NCI-H526 (cell line): ENCODE data around the gene PIP5KL1.

Experiments used
- DNase-seq, 2 experiments: peaks; one replicate each; lab custom pipeline; 2025; lab: John Stamatoyannopoulos, UW

Gene PIP5KL1

DNA sequence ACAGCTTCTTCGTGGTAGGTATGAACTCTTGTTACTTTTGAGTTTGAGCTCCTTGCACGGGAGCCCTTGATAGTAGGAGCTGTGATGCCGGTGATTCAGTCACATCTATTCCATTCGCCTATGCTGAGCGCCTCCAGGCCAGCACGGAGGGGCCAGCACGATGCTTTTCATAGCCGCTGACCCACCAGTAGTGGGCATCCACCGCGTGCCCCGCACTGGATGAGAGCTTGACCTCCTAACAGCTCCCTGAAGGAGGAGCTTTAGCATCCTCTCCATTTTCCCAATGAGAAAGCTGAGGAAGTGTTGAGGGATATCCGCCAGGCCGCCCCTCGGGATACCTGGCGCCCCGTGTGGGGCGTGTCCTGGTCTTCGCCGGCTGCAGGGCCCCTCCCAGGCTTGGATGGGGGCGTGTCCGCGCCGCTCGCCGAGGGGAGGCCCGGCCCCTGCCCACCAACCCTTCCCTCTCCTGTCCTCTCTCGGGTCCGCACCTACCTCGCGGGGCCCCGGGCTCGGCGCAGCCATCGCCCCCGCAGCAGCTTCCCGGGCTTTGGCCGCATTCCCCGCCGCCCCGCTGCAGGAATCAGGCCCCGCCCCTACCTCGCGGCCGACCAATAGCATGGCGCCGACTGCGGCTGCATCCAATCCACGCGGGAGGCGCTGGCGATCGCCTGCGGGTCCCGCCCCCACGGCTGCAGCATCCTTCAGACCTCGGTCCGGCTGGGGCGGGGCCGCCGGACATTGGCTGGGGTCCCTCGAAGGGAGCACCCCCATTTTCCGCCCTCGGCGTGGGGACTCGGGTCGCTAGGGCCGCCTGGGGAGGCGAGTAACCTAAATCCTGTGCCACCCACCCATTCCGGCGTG lies at the start of gene PIP5KL1:
TSS of gene PIP5KL1 (minus strand) at position 547 of the 861 bp plus-strand sequence. CDS start at position 522, 25 bp downstream.
- DNase-seq: peak; percentile 20 to 80

DNA sequence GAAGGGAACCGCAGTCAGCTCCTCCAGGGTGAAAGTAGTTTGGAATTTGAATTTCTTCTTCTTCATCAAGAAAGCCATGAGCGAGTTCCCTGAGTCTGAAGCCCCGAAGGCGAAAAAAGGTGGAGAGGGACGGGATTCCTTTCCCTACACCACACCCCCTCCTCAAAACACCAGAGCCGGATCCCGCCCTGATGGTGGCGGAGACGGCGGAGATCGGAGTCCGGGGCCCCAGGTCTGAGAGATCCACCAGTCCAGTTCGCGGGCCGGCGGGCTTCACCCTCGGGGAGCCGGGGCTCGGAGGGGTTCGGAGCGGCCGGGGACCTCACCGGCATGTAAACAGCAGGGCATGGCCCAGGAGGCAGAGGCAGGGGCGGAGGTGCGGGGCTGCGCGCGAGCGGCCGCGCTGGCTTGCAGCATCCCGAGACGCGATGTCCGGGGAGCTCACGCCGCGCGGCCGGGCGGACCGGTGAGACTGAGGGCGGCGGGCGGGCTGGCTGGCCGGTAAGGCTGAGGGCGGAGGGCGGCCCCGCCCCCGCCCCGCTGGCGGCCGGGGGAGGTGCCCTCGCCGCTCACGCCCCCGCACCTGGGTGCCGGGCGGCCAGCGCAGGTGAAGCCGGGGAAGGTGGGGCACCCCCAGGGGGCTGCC lies 49.6 kb upstream of the PIP5KL1 start:
- DNase-seq: peak; percentile 34 to 57

GRCh38 chr9:127979333-127980059 lies 48.9 kb upstream of the PIP5KL1 start:
- peak; percentile 85 to 92 for DNase-seq

- DNase-seq: peak in 1 of 2 experiments; percentile 70
Measured at GRCh38 chr9:127979015-127979332, 48.4 kb upstream of the PIP5KL1 start.

DNA sequence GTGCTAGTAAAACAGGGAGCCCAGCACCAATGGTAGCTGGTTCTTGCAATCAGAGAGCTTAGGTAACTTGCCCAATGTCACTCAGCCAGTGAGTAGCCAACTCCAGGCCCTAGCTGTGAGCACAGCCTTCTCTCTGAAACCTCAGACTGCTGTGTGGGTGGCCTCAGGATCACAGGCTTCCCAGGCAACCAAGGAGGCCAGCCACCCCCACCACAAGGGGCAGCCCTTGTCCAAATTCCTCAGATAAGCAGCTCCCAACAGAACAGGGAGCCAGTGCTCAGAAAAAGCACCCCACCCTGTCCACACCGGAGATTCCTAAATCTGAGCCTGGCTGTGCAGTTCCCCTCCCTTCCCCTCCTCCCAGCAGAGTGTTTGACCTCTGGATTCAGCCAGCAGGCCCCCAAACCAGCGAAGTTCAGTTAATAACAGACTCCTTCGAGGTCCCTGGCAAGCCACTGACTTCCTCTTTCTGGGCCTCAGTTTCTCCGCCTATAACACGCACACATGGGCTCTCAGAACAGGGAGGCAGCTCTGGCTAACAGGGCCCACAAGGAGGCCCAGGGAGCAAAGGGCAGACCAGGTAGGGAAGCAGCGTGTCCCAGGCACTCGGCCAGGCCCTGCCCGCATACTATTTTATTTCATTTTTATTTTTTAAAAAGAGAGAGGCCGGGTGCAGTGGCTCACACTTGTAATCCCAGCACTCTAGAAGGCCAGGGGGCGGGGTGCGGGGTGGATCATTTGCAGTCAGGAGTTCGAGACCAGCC lies 47.5 kb upstream of the PIP5KL1 start:
- no peak for DNase-seq

DNA sequence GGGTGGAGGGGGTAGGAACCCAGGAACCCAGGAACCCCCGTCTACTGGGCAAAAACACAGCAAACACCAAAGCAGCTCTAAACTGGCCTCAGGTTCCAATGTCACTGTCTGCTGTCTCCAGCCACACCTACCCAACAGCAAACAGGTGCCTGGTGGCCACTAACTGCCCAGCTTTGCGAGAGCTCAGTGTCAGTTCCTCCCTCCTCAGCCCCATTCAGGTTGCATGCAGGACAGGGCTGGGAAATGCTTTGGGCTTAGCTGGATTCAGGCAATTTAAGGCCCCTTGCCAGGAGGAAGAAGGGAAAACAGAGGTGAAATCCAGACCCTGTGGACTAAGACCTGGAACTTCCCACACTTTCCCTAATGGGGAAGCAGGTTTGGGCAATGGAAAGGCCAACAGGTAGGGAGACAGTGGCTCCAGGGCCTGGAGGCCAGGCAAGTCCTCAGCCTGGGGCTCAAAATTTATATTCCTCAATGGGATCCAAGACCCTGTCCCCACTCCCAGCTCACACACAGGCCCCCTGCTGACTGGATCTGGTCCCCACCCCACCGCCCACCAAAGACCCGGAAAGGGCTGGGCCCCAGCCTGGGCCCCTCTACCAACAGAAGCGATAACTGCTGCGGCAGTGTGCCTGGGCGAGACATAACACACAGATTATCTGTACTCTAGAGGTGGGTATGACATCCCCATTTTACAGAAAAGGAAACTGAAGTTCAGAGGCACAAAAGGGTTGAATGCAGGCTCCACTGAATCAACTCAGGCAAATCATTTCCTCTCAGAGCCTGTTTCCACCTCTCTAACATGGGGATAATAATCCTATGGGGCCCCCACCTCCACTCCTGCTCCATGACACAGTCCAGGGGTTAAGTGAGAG lies 46.7 kb upstream of the PIP5KL1 start:
- DNase-seq: peak in 1 of 2 experiments; percentile 35

GRCh38 chr9:127976498-127976897 lies 45.9 kb upstream of the PIP5KL1 start:
- DNase-seq: peak; percentile 72 to 73

DNA sequence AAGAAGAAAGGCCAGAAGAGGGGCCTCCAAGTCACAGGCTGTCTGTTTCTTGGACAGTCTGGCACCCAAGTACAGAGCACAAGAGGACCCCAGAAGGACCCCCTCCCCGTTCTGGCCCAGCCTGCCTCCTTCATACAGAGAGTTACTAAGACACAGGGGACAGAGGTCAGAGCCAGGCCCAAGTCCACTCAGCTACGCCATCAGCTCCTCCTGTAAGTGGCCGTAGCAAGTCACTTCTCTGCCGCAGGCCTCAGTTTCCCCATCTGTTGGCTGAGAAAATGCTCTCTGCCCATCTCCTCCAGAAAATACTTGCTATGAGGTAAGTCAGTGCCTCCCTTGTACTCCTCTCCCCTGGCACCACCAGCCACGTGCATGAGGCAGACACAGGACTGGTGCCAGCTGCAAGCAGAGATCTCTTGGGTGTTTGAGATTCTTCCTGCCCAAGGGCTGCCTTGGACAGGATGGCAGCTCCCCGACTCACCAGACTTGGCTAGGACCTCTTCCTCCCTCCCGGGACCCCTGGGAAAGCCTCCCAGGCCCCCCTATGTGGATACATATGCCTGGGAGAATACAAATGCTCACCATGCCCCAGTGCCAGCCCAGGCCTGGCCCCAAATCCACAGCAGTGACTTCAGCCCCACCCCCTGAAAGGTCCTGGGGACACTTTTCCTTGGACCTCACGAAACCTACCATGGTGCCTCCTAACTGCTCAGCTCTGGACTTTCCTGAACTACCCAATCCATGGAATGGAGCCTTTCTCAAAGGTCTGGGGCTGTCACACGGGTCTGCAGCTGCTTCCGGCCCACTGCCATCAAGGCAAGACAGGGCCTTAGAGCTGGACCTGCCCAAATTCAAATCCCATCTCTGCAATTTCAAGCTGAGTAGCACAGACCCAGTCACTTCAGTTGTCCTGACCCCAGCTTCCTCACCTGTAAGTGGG lies 45.1 kb upstream of the PIP5KL1 start:
- DNase-seq: no peak

DNA sequence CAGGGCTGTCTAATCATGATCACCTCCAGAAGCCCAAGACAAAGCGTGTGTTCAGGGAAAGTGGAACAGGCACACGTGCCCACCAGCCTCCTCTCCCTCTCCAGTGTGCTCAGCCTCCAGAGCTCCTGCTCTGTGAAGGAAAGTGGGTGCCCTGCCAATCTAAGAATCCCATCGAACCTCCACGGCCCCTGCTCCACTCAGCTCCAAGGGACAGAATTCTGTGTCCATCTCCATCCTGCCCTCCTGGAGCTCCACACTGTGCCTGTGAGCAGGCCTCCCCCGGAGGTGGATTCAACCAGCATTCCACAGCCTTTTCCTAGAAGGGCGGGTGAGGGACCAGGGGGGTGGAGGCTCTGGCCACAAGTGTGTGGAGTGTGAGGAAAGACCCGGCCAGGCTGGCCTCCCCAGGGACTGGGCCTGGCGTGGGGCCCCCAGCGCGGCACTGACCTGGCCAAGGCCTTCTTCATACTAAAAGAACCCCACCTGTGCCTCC lies 44.2 kb upstream of the PIP5KL1 start:
- no peak for DNase-seq

GRCh38 chr9:127974001-127974768 lies 43.6 kb upstream of the PIP5KL1 start:
- no peak for DNase-seq

GRCh38 chr9:127973169-127974000 lies 42.8 kb upstream of the PIP5KL1 start:
- DNase-seq: no peak

DNA sequence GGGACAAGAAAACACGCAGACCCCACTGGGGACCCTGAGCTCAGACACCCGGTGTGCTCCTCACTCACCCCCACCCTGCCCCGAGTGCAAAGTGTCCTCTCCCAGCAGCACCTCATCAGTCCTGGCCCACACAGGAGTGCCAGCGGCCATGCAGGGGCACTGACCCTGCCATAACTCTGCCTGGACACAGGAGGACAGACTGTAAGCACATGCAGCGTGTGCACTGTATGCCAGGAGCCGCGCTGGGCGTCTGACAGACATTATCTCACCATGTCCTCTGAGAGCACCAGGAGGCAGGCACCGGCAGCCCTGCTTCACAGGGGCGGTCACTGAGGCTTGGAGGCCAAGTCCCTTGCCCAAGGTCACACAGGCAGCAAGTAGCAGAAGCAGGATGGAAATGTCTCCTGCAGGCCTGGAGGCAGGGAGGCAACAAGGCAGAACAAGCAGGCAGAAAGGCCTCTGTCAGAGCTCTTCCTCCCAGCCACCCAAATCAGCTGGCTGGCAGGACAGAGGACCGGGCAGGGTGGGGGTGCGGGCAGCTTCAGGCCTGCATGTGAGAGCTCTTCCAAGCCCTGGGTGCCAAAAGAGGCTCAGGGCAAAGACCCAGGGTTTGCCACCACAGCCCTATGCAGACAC lies 41.8 kb upstream of the PIP5KL1 start:
- no peak for DNase-seq

- DNase-seq: no peak
Measured at GRCh38 chr9:127971357-127972235, 41.0 kb upstream of the PIP5KL1 start.

DNA sequence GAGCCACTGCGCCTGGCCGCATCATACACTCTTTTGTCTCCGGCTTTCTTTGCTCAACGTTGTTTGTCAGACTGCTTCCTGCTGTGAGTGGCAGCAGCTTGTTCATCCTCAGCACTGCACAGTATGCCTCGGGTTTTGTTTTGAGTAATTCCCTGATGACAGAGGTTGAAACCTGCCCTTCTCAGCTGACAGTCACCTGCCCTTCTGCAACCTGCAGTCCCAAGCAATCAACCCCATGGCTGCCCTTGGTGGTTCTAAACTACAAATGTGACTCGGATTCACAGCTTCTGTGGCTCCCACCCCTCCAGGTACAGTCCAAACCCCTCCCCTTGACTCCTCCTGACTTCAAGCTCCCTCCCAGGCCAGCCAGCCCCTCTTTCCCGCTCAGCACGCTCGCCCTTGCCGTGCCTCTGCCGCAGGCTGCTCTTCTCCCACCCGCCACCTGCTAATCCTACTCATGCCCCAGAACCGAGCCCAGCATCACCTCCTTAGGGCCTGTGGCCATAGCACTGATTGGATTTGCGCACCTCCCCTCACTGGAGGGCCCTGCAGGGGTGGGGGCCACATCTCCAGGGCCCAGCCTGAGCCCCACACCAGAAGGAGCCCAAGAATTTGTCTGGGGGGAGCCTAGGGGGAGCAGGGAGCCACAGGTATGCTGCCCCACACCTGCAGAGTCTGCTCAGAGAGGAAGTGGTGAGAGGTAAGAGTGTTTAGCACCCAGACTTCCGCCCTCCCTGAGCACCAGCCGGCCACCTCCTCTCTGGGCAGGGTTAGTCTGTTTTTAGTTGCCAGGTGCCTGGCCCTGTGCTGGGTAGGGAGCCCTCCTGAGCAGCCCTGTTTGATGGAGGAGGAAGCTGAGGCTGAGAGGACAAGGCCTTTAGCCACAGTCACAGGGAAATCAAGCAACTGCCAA lies 40.1 kb upstream of the PIP5KL1 start:
- DNase-seq: no peak

GRCh38 chr9:127968700-127969383 lies 38.3 kb upstream of the PIP5KL1 start:
- DNase-seq: no peak
